H1 (cell line): ENCODE results near the gene MEIOB. TPM values are rescaled to one million over a fixed set of nuclear protein-coding genes. Genes with fewer than 3 reads are reported as not detected.

Experiments
- ASH2L ChIP-seq: fragments of 200-600, 300-600 bp; sonication (generic); IDR thresholded peaks from one replicate; pipeline ENCODE4 v1.7.1; 2017; ENCODE audit warnings: low read length
- SIRT6 ChIP-seq: IDR thresholded peaks from one replicate; pipeline ENCODE4 v1.7.1; 2012; ENCODE audit warnings: low read length, inconsistent platforms
- polyA plus RNA-seq, 7 experiments: library from polyadenylated mRNA; depleted of rRNA in 3 of 7; stranded (reverse) in 5 of 7; unstranded in 2 of 7; fragments of >200 nt in 5 of 7; fragments of 200-250 nt in 2 of 7; gene quantifications; 1 replicate in 5 of 7; 2 replicates in 1 of 7; 4 replicates in 1 of 7; pipeline versions ENCODE4 v1.2.1 to v1.2.3, GENCODE V29; 2011 to 2013; ENCODE audit warnings: missing spikeins in 2 of 7, mixed read lengths in 2 of 7
- total RNA-seq: library from RNA; stranded (reverse); fragmentation: NEBNext Ultra II Directional; extraction: Animal tissue kit (Norgen Biotek cat#: 25700); gene quantifications from 2 replicates; pipeline ENCODE4 v1.2.1, GENCODE V29; 2021

The MEIOB gene
- total and polyA plus RNA-seq, 2 of the 8 experiments (the other 6 are each of a cell fraction or from before 2014, with no cell fraction given) = 0.63 to 1.1 TPM

DNA sequence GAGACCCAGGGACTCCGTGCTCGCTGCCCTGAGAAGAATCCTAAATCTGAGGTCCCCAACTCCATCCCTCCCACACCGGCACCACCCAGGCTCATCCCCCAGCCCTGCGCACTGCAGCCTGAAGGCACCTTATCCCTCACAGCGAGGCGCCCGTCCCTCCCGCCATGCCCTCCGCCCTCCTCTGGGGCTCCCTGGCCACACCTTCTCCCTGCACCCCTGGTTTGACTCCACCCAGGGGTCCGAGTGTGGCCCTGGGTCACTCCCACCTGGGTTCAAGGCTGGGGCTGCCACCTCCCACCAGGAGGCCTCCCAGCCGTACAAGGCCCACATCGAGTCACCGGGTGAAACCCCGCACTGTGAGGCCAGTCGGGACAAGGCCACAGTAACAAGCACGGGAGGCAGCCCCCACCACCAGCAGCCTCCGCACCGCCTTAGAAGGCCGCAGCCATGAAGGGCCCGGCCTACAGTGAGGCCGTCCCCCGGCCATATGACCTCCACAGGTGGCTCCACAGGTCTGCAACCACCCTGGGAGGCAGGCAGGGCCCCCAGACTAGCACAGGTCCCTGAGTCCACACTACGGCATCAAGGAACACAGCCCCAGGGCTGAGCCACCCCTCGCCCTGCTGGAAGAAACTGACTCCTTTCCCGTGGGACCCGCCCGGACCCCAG is 53.6 kb downstream of the MEIOB start (continued):
- TF ChIP-seq ASH2L = no peak
- no peak for TF ChIP-seq SIRT6
